Heart left ventricle (tissue), 13 donors: ENCODE data around the gene BRAP.

Source experiments
- POLR2A ChIP-seq, 2 donors: fragments of 450-650 bp; IDR thresholded peaks; one replicate each; pipeline ENCODE4 v1.6.1; 2017; ENCODE audit warnings: antibody characterized with exemption in 2 of 2, mild to moderate bottlenecking in 2 of 2, moderate library complexity in 2 of 2
- TF ChIP-seq, protein P1 (sequence below), 12 donors: fragments of 200-600 bp; sonication (generic) in 4 of 12; IDR thresholded peaks; one replicate each; pipeline versions ENCODE4 v1.5.0 to v1.8.0; 2018 to 2022; ENCODE audit warnings: antibody characterized with exemption in 12 of 12, mild to moderate bottlenecking in 5 of 12
- donor health status: ischemic (EF 13 %, LVEDD 7.1; RV severe dilation, severe dysfunction).
- donor health status: DM: no; HTN: yes; CAD: no.
- donor health status: DM: no; HTN: no; CAD: no.
- donor health status: ischemic (EF 25% LVEDD 6.9; RV normal size, moderate dysfunction).
- donor health status: ischemic (EF 25% LVEDD 5.7; RV mildly dilated, moderate dysfunction).
- donor health status: ischemic (EF 35%, LVEDD 5.7; RV mildly dilated, moderate dysfunction).
- donor health status: nonischemic (EF 11% LVEDD 7.7; RV severe dilation, severe dysfunction).
- donor health status: DM: yes; HTN: yes; CAD: no.
- donor health status: PGD.
- donor health status: ischemic (EF 29% LVEDD 5.4; RV normal size, mild dysfunction).
- donor health status: nonischemic (EF 23%, LVEDD 6.1; RV moderate dilation, normal function).

DNA sequence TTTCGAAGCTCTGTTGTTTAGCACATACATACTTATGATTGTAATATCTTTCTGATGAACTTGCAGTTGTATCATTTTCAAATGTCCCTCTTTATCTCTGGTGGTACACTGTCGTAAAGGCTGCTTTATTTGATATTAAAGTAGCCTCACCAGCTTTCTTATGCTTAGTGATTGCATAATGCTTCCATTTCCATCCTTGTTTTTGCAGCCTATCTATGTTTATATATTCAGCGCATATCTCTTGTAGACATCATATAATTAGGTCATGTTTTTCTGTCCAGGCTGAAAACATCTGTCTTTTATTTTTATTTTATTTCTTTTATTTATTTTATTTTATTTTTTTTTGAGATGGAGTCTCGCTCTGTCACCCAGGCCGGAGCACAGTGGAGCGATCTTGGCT, 34.7 kb upstream of the BRAP start:
- no peak for TF ChIP-seq POLR2A (IDR thresholded peaks at IDR 0.05)
- TF ChIP-seq, protein P1, sequence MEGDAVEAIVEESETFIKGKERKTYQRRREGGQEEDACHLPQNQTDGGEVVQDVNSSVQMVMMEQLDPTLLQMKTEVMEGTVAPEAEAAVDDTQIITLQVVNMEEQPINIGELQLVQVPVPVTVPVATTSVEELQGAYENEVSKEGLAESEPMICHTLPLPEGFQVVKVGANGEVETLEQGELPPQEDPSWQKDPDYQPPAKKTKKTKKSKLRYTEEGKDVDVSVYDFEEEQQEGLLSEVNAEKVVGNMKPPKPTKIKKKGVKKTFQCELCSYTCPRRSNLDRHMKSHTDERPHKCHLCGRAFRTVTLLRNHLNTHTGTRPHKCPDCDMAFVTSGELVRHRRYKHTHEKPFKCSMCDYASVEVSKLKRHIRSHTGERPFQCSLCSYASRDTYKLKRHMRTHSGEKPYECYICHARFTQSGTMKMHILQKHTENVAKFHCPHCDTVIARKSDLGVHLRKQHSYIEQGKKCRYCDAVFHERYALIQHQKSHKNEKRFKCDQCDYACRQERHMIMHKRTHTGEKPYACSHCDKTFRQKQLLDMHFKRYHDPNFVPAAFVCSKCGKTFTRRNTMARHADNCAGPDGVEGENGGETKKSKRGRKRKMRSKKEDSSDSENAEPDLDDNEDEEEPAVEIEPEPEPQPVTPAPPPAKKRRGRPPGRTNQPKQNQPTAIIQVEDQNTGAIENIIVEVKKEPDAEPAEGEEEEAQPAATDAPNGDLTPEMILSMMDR (IDR thresholded peaks at IDR 0.05), result no peak
